HepG2 (cell line): ENCODE data around the gene POLR2M. TPM values are rescaled to one million over a fixed set of nuclear protein-coding genes. Genes with fewer than 3 reads are reported as not detected.

Source experiments
- ATAC-seq: fragments of 200-7000 bp; cut with Tn5 transposase; 3 replicates; pipeline ENCODE4 v1.9.1; 2020; ENCODE audit warnings: mild to moderate bottlenecking, moderate library complexity
- BruUV-seq: library from RNA; stranded (reverse); fragments of 400-500 nt; replicated peaks from 2 replicates; lab custom pipeline; 2021; lab: Mats Ljungman, UMichigan
- CTCF ChIA-PET: fragments of 300-600 bp; formaldehyde crosslinking; extraction: SDS; loops from one replicate; lab custom pipeline; 2021; ENCODE audit warnings: low total read pairs, inconsistent platforms, low intra/inter-chr PET ratio; lab: Yijun Ruan, JAX
- POLR2A ChIA-PET: fragments of 350-600 bp; sonication (Branson Sonifier 250); formaldehyde crosslinking; loops from one replicate; lab custom pipeline; 2020; ENCODE audit warnings: antibody characterized with exemption, inconsistent platforms; lab: Yijun Ruan, JAX
- DNase-seq: peaks from one replicate; pipeline ENCODE4 v3.0.0-alpha.2; 2015; ENCODE audit warnings: low spot score
- FAIRE-seq: peaks from 3 replicates; lab custom pipeline; 2011; peaks lifted over from hg19 to GRCh38; lab: Jason Lieb, UNC
- H2AFZ ChIP-seq: one replicate; pipeline ENCODE4 v1.6.1; 2011; ENCODE audit warnings: low read length, inconsistent platforms
- H3K27ac ChIP-seq: fragments of 300-600 bp; 3 replicates; pipeline ENCODE4 v1.8.0; 2011; ENCODE audit warnings: mixed run types, mild to moderate bottlenecking, mixed read lengths, low read length, inconsistent platforms; ENCODE audit not compliant: insufficient read depth; ENCODE audit errors: extremely low read length
- H3K27me3 ChIP-seq, 2 experiments: fragments of 200-600 bp in 1 of 2; 2 replicates in 1 of 2; 3 replicates in 1 of 2; pipeline versions ENCODE4 v1.6.0 to v1.8.0; 2011; ENCODE audit warnings: low read length in 2 of 2, mild to moderate bottlenecking in 2 of 2, moderate library complexity in 2 of 2, inconsistent platforms in 1 of 2; ENCODE audit not compliant: insufficient read depth in 2 of 2, control insufficient read depth in 1 of 2
- H3K36me3 ChIP-seq, 2 experiments: fragments of 200-600 bp in 1 of 2; replicated peaks in 1 of 2; 2 replicates in 1 of 2; 3 replicates in 1 of 2; pipeline versions ENCODE4 v1.5.1 to v1.8.0; 2011; ENCODE audit warnings: low read length in 2 of 2, inconsistent platforms in 1 of 2; ENCODE audit not compliant: insufficient read depth in 2 of 2, control insufficient read depth in 1 of 2
- H3K4me1 ChIP-seq: 2 replicates; pipeline ENCODE4 v1.5.1; 2012; ENCODE audit warnings: low read length, inconsistent platforms; ENCODE audit not compliant: insufficient read depth
- H3K4me2 ChIP-seq: 2 replicates; pipeline ENCODE4 v1.6.0; 2011; ENCODE audit warnings: low read depth, low read length, inconsistent platforms
- H3K4me3 ChIP-seq, 3 experiments: fragments of 200-600 bp in 1 of 3; sonication (generic), shearing (Covaris generic) in 1 of 3; replicated peaks in 1 of 3; 2 replicates each; pipeline ENCODE4 v1.5.1; 2011 to 2016; ENCODE audit warnings: low read length in 3 of 3, inconsistent platforms in 2 of 3, low read depth in 2 of 3, mild to moderate bottlenecking in 2 of 3, control low read depth in 1 of 3, mixed read lengths in 1 of 3; ENCODE audit not compliant: insufficient read depth in 1 of 3
- H3K79me2 ChIP-seq: one replicate; pipeline ENCODE4 v1.6.1; 2011; ENCODE audit warnings: low read length, inconsistent platforms; ENCODE audit not compliant: insufficient read depth
- H3K9ac ChIP-seq: 2 replicates; pipeline ENCODE4 v1.6.0; 2011; ENCODE audit warnings: mild to moderate bottlenecking, low read depth, low read length, inconsistent platforms; ENCODE audit not compliant: insufficient read depth
- H3K9me3 ChIP-seq: 2 replicates; pipeline ENCODE4 v1.5.1; 2012; ENCODE audit warnings: mild to moderate bottlenecking, low read length
- H4K20me1 ChIP-seq: 2 replicates; pipeline ENCODE4 v1.6.0; 2011; ENCODE audit warnings: inconsistent platforms, mild to moderate bottlenecking, low read length, moderate library complexity; ENCODE audit not compliant: insufficient read depth
- ATF6 ChIP-seq: sonication (generic); formaldehyde crosslinking; conservative IDR thresholded peaks from 2 replicates; pipeline ENCODE4 v1.4.0; 2020; ENCODE audit warnings: missing genetic modification reagents
- CREB3 ChIP-seq: sonication (generic); formaldehyde crosslinking; IDR thresholded peaks from 2 replicates; pipeline ENCODE4 v1.5.0; 2020; ENCODE audit warnings: missing genetic modification reagents
- ELK4 ChIP-seq: sonication (generic); formaldehyde crosslinking; IDR thresholded peaks from 2 replicates; pipeline ENCODE4 v1.9.0; 2021; ENCODE audit warnings: missing genetic modification reagents, borderline replicate concordance
- EZH2 ChIP-seq: conservative IDR thresholded peaks from 2 replicates; pipeline ENCODE4 v1.6.1; 2012; ENCODE audit warnings: mild to moderate bottlenecking, low read depth, low read length, moderate library complexity
- FOXA3 ChIP-seq: IDR thresholded peaks from 2 replicates; pipeline ENCODE4 v1.6.1; 2016; ENCODE audit warnings: missing genetic modification reagents, missing compliant biosample characterization
- GZF1 ChIP-seq: sonication (generic); formaldehyde crosslinking; IDR thresholded peaks from 2 replicates; pipeline ENCODE4 v1.5.1; 2020; ENCODE audit warnings: mild to moderate bottlenecking, missing genetic modification reagents
- HNF4A ChIP-seq: sonication (generic); formaldehyde crosslinking; IDR thresholded peaks from 2 replicates; pipeline ENCODE4 v1.4.0; 2020; ENCODE audit warnings: missing genetic modification reagents
- MIXL1 ChIP-seq: IDR thresholded peaks from 2 replicates; pipeline ENCODE4 v1.6.1; 2016
- NONO ChIP-seq, 2 experiments: fragments of 450-650 bp in 1 of 2; sonication (generic) in 1 of 2; formaldehyde crosslinking in 1 of 2; IDR thresholded peaks in 1 of 2; conservative IDR thresholded peaks in 1 of 2; 2 replicates each; pipeline versions ENCODE4 v1.6.1 to v1.8.0; 2017 to 2022; ENCODE audit warnings: mild to moderate bottlenecking in 1 of 2, missing genetic modification reagents in 1 of 2, moderate library complexity in 1 of 2
- PCBP2 ChIP-seq: fragments of 200-400 bp; formaldehyde crosslinking; optimal IDR thresholded peaks from 2 replicates; pipeline ENCODE3; 2018; ENCODE audit warnings: low read length, low read depth; ENCODE audit not compliant: poor library complexity, severe bottlenecking
- RFXANK ChIP-seq: IDR thresholded peaks from 2 replicates; pipeline ENCODE4 v1.6.1; 2016
- TBP ChIP-seq: sonication (generic); formaldehyde crosslinking; IDR thresholded peaks from 2 replicates; pipeline ENCODE4 v1.5.0; 2020; ENCODE audit warnings: missing genetic modification reagents
- TSC22D2 ChIP-seq: sonication (generic); formaldehyde crosslinking; IDR thresholded peaks from 2 replicates; pipeline ENCODE4 v1.5.1; 2020; ENCODE audit warnings: missing genetic modification reagents, mild to moderate bottlenecking, borderline replicate concordance
- ZNF337 ChIP-seq: sonication (generic); formaldehyde crosslinking; IDR thresholded peaks from 2 replicates; pipeline ENCODE4 v1.5.1; 2020; ENCODE audit warnings: missing genetic modification reagents, low read depth, mild to moderate bottlenecking, borderline replicate concordance
- ZNF710 ChIP-seq: sonication (generic); formaldehyde crosslinking; IDR thresholded peaks from 2 replicates; pipeline ENCODE4 v1.5.0; 2020; ENCODE audit warnings: mild to moderate bottlenecking, missing genetic modification reagents, borderline replicate concordance
- ZZZ3 ChIP-seq: sonication (generic); formaldehyde crosslinking; IDR thresholded peaks from 2 replicates; pipeline ENCODE4 v1.4.0; 2020; ENCODE audit warnings: missing genetic modification reagents, mild to moderate bottlenecking, borderline replicate concordance
- WGBS: methylation state at CpG from one replicate; pipeline ENCODE4 v1.1.6; 2017; ENCODE audit warnings: low lambda C conversion rate; 5-methylcytosine and 5-hydroxymethylcytosine counted together
- in situ Hi-C: cut with HindIII; loops from 2 replicates; pipeline ENCODE4 v1.10.0; 2017; ENCODE audit warnings: low pct_unique_long_range_greater_than_20kb; ENCODE audit not compliant: extremely low pct_ligation_motif_present
- intact Hi-C: fragments of 100-400 bp; cut with micrococcal nuclease; formaldehyde crosslinking; loops from one replicate; pipeline ENCODE4 v1.10.0; 2022; ENCODE audit not compliant: unreplicated experiment
- polyA plus RNA-seq, 8 experiments: library from polyadenylated mRNA; depleted of rRNA in 3 of 8; stranded (reverse) in 7 of 8; unstranded in 1 of 8; fragments of >200 nt; fragmentation: Illumina TruSeq in 4 of 8; extraction: Trizol in 4 of 8; gene quantifications; 2 replicates each; pipeline versions ENCODE4 v1.2.1 to v1.2.3, GENCODE V29; 2011 to 2016; ENCODE audit warnings: low read depth in 4 of 8, missing spikeins in 1 of 8, mixed read lengths in 1 of 8; ENCODE audit not compliant: insufficient read depth in 1 of 8
- total RNA-seq, 5 experiments: library from RNA; depleted of rRNA; stranded (reverse); fragments of >200 nt; fragmentation: Illumina TruSeq; extraction: Trizol; gene quantifications; 2 replicates each; pipeline ENCODE4 v1.2.3, GENCODE V29; 2016; ENCODE audit warnings: low read depth in 1 of 5

The POLR2M gene
- total and polyA plus RNA-seq, 2 of the 13 experiments (the other 11 are each of a cell fraction or from before 2014, with no cell fraction given), result 25.9 to 48.5 TPM

GRCh38 chr15:57756466-57756865 is 50.0 kb downstream of the POLR2M start:
- Histone ChIP-seq H3K36me3 (no peaks in the 10 kb centered on the region), H3K9me3 (no peaks in the 10 kb centered on the region), H4K20me1 (no peaks in the 10 kb centered on the region), H3K4me1 (no peaks in the 10 kb centered on the region), H3K27ac (no peak overlapping the region), H3K4me3 (no peak overlapping the region), H3K27me3 (peaks cover 0 to 5% of the 10 kb centered on the region in 2 experiments; a peak in 2 of 5 replicates), H3K9ac (no peak overlapping the region), H2AFZ (no peak overlapping the region), H3K4me2 (no peak overlapping the region), H3K79me2 (no peaks in the 10 kb centered on the region)
- FAIRE-seq (no peak), ATAC-seq (no peak), DNase-seq (no peak)
- BruUV-seq, result no TSS peak
- intact Hi-C loops (no loop called here), in situ Hi-C loops (no loop called here)
- ChIA-PET POLR2A (no interaction called here), CTCF (no interaction called here)
- 10% methylated on average over 3 of the region's 3 CpGs for WGBS
- TF ChIP-seq TSC22D2, result no peak
- TF ChIP-seq HNF4A, result no peak
- TF ChIP-seq FOXA3 (CRISPR knock-in tag), result no peak
- no peak for TF ChIP-seq ATF6
- no peak for TF ChIP-seq EZH2
- TF ChIP-seq MIXL1 (CRISPR knock-in tag), result no peak
- TF ChIP-seq ZZZ3 (CRISPR knock-in tag), result no peak
- no peak for TF ChIP-seq CREB3 (CRISPR knock-in tag)
- TF ChIP-seq RFXANK (CRISPR knock-in tag), result no peak
- no peak for TF ChIP-seq ELK4 (CRISPR knock-in tag)
- TF ChIP-seq TBP (CRISPR knock-in tag), result no peak
- no peak for TF ChIP-seq NONO (IDR thresholded peaks at IDR 0.05)
- TF ChIP-seq NONO (CRISPR knock-in tag; conservative IDR thresholded peaks at IDR 0.05), result no peak
- TF ChIP-seq PCBP2, result no peak
- no peak for TF ChIP-seq ZNF337 (CRISPR knock-in tag)
- no peak for TF ChIP-seq ZNF710 (CRISPR knock-in tag)
- TF ChIP-seq GZF1 (CRISPR knock-in tag), result no peak
